Measurements from ENCODE around the gene HFE.
"Not testable (repeated sequence)": the region's sequence is repeated elsewhere in the genome, so short reads cannot be mapped to it uniquely, and the experiment has no call there.

Gene HFE

DNA sequence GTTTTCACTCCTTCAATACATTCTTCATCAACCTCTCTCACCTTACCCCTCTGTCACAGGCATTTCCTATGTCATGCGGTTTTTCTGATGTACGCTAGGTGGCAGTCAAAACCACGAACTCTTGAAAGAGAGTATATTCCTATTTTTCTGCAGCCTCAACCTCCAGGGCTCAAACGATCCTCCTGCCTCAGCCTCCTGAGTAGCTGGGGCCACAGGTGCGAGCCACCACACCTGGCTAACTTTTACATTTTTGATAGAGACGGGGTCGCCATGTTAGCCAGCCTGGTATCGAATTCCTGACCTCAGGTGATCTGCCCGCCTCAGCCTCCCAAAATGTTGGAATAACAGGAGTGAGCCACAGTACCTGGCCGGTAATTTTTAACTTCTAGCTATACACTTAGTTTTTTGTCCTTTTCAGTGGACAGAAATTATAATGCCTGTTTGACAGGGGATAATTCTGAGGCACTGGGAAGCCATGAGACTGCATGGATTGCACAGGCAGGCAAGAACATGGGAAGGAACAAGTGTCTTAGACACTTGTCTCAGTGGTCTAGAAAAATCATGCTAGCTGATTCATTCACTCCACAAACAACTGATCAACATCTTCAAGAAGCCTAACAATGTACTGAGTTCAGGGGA, 22.5 kb upstream of the HFE start:
- DNase-seq = peak; percentile 35

DNA sequence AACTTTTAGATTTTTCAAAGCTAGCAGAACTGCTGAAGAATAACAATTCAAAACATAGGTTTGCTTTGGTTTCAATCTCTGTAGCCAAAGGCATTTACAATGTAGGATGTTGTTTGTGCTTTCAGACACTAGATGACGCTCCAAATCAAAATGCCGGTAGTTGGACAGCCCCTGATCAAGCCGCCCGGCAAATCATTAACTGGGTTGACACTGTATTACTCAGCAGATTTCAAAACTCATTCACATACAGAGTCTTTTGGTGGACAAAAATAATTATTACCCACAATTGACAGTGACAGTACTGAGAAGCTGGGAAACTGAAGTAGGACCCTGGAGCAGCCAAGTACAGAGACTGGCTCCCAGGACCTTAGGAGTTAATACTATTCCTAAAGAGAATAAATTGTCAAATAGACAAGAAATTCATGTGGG, 21.3 kb upstream of the HFE start:
- DNase-seq = peak; percentile 40

DNA sequence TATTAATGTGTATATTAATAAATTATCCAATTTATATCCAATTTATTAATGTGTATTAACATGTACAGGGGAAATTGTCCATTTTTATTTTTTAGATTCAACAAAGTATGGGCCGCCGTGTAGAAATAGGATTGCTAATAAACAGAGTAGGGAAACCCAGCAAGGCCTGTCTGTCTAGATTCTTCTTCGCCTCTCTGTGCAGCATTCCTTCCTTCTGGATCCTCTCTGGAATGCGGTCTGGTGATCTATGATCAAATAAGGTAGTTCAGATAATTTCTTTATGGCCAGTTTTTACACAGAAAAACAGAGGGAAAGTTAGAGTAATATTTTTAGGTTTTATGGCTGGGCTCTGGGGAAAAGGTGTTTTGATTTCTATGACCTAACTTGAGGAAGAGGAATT, 19.9 kb upstream of the HFE start:
- no peak for DNase-seq

DNA sequence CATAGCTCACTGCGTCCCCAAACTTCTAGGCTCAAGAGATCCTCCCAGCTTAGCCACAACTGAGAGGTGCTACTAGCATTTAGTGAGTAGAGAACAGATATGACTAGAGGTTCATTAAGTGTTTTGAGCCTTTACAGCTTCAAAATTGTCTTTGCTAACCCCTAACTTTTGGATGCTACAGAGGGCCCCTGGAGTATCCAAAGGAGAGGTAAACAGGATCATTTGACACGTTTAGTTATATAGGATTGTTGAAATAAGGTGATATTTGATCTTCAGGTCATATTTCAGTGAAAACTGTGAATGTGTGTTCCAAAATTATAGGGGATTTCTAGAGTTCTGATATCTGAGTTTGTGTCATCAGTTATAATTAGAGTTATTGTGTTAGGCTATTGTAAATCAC, 19.2 kb upstream of the HFE start:
- no peak for DNase-seq

DNA sequence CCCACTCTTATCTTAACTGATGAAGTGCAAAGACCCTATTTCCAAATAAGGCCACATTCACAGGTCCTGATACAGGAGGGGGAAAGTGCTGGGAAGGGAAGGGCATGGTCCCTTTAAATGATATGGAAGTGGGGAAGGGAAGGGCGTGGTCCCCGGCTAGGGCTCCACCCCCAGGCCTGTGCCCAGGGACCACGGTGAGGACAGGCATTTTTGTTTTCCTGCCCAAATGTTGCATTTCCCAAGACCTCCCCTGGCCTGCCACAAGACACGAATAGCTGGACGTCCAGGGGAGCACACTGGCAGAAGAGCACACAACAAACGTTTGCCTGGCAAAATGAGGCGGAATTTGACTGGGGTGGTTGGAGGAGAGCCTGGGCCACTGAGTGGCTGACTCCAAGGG, 16.1 kb upstream of the HFE start:
- DNase-seq = no peak

DNA sequence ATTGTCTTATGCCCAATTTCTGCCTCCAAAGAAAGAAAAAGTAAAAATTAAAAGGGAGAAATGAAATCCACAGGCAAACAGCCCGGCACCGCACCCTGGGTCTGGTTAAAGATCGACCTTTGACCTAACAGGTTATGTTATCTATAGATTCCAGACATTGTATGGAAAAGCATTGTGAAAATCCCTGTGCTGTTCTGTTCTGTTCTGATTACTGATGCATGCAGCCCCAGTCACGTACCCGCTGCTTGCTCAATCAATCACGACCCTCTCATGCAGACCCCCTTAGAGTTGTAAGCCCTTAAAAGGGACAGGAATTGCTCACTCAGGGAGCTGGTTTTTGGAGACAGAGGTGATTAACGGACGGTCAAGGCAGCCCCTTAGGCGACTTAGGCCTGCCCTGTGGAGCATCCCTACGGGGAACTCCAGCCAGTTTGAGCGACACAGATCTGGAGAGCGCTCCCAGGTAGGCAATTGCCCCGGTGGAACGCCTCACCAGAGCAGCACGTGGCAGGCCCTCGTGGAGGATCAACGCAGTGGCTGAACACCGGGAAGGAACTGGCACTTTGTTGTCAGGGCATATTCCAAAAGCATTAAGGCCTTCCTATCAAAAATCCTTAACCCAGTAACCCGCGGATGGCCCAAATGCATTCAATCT, 12.0 kb upstream of the HFE start:
- DNase-seq = no peak

DNA sequence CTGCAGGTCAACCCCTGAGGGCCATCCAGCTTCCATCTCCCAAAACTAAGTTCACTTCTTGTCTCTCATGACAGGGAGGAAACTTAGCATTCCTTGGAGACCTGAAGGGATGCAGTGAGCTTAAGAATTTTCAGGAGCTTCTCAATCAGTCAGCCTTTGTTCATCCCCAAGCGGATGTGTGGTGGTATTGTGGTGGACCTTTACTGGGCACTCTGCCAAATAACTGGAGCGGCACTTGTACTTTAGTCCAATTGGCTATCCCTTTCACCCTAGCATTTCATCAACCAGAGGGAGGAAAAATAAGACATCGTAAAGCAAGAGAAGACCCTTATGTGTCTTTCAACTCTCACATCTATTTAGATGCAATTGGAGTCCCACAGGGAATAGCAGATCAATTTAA, 9.2 kb upstream of the HFE start:
- not testable (repeated sequence) for DNase-seq

DNA sequence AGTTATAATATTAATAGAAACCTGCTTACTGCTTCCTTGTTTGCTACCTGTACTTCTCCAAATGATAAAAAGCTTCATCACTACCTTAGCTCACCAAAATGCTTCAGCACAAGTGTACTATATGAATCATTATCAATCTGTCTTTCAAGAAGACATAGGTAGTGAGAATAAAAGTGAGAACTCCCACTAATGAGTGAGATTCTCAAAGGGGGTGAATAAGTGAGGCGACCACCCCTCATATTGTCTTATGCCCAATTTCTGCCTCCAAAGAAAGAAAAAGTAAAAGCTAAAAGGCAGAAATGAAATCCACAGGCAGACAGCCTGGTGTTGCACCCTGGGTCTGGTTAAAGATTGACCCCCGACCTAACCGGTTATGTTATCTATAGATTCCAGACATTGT, 6.1 kb upstream of the HFE start:
- not testable (repeated sequence) for DNase-seq

DNA sequence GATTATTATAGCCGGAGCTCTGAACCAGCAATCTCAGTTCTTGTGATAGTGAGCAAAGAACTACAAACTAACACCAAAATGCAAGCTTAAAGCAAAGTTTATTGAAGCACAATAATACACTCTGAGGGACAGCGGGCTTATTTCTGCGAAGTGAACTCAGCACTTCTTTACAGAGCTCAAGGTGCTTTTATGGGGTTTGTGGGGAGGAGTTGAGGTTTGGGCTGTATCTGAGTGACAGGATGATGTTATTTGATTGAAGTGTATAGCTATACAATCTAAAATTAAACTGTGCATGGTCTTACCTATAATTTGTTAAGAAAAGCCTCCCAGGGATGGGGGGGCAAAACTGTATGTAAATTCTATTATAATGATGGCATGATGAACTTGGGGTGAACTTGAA, 1.0 kb upstream of the HFE start:
- peak; percentile 42 for DNase-seq

DNA sequence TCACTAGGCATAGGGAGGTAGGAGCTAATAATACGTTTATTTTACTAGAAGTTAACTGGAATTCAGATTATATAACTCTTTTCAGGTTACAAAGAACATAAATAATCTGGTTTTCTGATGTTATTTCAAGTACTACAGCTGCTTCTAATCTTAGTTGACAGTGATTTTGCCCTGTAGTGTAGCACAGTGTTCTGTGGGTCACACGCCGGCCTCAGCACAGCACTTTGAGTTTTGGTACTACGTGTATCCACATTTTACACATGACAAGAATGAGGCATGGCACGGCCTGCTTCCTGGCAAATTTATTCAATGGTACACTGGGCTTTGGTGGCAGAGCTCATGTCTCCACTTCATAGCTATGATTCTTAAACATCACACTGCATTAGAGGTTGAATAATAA, 1.1 kb downstream of the HFE start:
- DNase-seq = no peak

DNA sequence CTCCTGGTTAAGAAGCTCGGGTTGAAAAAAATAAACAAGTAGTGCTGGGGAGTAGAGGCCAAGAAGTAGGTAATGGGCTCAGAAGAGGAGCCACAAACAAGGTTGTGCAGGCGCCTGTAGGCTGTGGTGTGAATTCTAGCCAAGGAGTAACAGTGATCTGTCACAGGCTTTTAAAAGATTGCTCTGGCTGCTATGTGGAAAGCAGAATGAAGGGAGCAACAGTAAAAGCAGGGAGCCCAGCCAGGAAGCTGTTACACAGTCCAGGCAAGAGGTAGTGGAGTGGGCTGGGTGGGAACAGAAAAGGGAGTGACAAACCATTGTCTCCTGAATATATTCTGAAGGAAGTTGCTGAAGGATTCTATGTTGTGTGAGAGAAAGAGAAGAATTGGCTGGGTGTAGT, 2.0 kb downstream of the HFE start:
- DNase-seq = no peak

DNA sequence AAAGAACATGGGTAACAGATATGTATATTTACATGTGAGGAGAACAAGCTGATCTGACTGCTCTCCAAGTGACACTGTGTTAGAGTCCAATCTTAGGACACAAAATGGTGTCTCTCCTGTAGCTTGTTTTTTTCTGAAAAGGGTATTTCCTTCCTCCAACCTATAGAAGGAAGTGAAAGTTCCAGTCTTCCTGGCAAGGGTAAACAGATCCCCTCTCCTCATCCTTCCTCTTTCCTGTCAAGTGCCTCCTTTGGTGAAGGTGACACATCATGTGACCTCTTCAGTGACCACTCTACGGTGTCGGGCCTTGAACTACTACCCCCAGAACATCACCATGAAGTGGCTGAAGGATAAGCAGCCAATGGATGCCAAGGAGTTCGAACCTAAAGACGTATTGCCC, 5.2 kb downstream of the HFE start:
- DNase-seq = no peak

DNA sequence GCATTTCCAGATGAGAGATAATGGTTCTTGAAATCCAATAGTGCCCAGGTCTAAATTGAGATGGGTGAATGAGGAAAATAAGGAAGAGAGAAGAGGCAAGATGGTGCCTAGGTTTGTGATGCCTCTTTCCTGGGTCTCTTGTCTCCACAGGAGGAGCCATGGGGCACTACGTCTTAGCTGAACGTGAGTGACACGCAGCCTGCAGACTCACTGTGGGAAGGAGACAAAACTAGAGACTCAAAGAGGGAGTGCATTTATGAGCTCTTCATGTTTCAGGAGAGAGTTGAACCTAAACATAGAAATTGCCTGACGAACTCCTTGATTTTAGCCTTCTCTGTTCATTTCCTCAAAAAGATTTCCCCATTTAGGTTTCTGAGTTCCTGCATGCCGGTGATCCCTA, 6.8 kb downstream of the HFE start:
- DNase-seq = no peak

DNA sequence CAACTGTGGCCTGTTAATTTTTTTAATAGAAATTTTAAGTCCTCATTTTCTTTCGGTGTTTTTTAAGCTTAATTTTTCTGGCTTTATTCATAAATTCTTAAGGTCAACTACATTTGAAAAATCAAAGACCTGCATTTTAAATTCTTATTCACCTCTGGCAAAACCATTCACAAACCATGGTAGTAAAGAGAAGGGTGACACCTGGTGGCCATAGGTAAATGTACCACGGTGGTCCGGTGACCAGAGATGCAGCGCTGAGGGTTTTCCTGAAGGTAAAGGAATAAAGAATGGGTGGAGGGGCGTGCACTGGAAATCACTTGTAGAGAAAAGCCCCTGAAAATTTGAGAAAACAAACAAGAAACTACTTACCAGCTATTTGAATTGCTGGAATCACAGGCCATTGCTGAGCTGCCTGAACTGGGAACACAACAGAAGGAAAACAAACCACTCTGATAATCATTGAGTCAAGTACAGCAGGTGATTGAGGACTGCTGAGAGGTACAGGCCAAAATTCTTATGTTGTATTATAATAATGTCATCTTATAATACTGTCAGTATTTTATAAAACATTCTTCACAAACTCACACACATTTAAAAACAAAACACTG, 10.1 kb downstream of the HFE start:
- DNase-seq = peak; percentile 66

DNA sequence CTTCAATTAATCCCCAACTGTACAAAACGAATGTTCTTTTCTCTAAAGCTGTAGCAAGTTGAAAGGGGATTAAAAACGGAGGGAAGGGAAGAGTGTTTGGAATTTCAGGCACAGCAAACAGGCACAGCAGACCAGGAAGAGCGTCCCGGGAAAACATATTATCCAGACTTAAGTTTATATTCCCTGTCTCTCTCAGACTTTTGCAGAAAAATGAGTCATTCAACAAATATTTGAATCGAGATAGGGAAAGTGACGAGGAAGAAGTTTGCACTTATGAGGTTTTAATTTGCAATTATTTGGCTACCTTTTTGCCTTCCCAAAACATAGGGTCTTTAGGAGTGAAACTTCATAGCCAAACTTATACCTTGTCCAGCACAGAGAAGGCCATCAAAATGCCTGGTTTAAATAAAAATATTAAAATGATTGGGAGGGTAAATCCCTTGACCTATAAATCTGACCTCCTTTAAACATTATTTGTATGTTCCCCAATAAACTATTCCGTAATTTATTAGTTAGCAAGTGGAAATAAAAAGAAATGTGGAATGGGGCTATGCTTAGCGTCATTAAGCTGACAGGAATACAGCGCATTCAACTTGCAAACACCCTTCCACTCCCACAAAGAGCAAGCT, 16.0 kb downstream of the HFE start:
- DNase-seq = no peak

DNA sequence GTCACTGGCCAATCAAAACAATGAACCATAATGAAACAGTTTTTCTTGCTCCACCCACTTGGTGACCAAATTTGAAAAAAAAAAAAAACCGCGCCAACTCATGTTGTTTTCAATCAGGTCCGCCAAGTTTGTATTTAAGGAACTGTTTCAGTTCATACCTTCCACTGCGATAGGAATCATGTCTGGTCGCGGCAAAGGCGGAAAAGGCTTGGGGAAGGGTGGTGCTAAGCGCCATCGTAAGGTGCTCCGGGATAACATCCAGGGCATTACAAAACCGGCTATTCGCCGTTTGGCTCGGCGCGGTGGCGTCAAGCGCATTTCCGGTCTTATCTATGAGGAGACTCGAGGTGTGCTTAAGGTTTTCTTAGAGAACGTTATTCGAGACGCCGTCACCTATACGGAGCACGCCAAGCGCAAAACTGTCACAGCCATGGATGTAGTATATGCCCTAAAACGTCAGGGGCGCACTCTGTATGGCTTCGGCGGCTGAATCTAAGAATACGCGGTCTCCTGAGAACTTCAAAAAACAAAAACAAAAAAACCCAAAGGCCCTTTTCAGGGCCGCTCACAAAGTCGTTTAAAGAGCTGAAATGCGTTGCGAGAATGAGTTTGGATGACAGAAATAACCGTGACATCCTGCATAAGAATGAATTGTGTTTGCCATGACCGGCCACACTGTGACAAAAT, 16.7 kb downstream of the HFE start:
- DNase-seq = peak; percentile 87

DNA sequence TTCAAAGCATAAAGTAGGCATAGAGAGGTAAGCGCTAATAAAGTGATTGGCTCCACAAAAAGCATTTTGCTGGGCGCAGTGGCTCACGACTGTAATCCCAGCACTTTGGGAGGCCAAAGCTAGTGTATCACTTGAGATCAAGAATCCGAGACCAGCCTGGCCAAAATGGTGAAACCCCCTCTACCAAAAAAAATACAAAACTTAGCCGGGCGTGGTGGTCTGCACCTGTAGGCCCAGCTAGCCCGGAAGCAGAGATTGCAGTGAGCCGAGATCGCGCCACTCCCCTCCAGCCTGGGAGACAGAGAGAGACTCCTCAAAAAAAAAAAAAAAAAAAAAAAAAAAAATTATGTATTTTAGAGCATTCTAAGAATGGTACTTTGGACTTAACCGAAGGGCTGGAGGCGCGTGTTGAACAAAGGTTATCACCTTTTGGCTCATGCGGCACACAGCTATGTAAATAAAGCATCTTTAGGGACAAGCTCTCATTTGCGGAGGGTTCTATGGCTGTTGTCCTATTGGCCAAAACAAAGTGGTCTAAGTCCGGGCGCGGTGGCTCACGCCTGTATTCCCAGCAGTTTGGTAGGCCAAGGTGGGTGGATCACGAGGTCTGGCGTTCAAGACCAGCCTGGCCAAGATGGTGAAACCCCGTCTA, 17.4 kb downstream of the HFE start:
- no peak for DNase-seq

DNA sequence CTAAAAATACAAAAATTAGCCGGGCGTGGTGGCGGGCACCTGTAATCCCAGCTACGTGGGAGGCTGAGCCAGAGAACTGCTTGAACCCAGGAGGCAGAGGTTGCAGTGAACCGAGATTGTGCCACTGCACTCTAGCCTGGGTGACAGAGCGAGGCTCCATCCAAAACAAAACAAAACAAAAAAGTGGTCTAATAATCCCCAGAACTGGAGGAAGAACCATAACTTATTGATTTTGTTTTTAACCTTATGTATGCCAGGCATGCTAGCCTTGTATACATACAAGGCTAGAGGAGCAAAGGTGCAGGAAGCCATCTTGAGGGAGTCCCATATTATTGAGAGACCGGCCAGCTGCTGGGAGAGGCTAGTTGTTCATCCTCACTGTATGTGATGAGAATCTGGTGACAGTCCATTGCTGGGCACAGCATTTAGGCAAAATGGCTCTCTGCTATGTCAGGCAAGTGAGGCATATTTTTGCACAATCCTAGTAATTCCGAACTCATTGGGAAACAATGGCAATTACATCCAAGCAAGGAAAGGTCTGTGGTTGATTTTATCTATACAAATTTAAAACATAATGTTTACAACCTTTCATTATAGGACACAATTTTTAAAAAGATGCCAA, 18.0 kb downstream of the HFE start:
- no peak for DNase-seq

DNA sequence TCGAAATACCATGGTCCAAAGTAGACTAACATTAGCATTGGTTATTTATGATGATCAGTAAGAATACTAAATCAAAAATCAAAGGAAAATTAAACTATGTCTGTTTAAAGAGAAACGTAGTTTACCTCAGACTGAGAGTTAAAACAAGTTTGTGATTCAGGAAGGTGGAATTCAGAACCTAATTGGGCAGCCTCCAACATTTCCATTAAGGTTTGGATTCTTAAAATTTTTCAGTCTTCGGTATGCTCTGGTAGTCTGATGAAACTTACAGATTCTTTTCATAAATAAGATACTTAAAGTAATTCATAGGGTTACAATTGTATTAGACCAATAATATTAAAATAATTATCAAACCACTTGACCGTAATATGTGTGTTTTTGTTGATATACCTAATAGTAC, 18.6 kb downstream of the HFE start:
- no peak for DNase-seq

DNA sequence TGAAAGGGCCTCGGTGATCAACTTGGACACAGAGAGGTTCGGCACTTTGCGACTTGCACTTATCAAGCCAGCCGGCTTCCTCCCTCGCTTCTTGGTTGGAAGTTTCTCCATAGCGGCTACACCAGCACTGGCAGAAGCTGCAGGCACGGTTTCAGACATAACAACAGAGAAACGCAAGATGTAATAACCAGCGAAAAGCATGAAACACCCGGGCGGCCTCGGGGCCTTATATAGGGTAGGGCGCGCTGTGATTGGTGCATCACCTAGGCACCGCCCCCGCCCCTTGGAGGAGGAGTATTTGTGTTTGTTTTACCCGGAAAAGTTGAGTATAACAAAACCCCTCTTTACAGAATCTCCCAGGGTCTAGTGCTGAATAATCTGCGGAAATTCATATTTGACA, 20.7 kb downstream of the HFE start:
- DNase-seq = no peak

DNA sequence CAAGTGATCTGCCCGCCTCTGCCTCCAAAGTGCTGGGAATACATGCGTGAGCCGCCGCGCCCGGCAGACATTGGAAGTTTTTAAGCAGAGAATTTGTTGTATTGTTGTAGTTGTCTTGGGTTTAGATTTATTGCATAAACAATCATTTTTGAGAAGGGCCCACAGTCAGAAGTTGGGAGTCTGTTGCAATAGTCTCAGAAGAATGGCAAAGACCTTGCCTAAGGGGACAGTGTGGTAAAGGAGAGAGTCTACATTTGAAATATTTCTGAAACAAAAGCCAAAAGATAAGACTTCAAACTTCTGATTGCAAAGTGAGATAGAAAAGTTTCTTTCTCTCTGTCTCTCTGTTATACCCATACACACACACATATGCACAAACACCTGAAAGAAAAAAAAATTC, 22.5 kb downstream of the HFE start:
- DNase-seq = no peak

DNA sequence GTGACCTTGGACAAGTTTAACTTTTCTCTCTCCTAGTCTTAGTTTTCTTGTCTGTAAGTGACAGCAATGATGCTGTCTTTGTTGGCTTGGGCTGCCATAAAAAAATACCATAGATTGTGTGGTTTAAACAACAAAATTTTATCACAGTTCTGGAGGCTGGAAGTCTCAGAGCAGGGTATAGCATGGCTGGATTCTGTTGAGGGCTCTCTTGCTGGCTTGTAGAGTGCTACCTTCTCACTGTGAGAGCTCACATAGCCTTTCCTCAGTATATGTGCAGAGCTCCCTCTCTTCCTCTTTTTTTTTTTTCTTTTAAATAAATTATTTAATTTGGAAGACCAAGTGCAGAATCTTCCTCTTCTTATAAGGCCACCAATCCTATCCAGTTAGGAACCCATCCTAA, 26.3 kb downstream of the HFE start:
- no peak for DNase-seq

DNA sequence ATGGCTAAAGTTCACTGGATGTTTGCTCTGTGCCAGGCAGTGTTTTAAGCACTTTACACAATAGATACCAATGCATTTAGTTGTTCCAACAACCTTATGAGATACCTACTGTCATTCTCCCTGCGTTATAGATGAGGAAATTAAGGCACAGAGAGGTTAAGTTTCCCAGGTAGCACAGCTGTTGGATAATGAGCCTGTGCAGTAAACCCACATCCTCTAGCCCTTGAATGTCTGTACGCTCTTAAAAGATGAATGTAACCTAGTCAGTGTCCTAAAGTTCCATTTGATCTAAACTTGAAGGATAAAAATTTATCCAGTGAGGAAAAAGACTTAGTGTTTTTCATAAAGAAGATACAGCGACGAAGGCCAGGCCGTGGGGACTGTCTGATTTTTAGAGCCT, 28.0 kb downstream of the HFE start:
- DNase-seq = no peak
